Measurements from ENCODE around the gene ETFDH.
"Not testable (repeated sequence)": the region's sequence is repeated elsewhere in the genome, so short reads cannot be mapped to it uniquely, and the experiment has no call there.

ETFDH gene

DNA sequence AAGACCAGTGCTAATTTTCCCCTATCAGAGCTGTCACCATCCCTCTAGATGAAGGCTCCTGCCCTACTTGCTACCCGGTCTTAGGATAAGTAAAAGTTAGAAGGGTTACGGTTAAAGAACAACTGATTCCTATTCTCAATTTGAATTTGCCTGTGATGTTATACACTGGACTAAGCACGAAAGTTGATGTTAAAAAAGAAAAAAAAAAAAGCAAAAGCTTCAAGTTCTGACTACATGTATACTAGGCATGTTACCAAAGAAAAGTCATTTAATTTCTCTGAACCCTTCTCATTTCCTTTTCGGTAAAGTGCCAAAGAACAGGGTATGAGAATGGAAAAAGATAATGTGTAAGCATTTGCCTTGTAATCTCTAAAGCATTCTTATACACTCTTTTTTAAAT lies 52.5 kb downstream of the ETFDH start:
- no peak overlapping the region for H3K27ac ChIP-seq (ENCODE audit: low read depth, low read length)
- H3K27me3 ChIP-seq (ENCODE audit: control insufficient read depth, insufficient read depth, low read length) = no peaks in the 10 kb centered on the region; the same call in 1 of the 2 replicates
- H3K4me1 ChIP-seq (ENCODE audit: control insufficient read depth, insufficient read depth, low read length) = peaks cover 8% of the 10 kb centered on the region
- no peaks in the 10 kb centered on the region for H3K9me3 ChIP-seq (ENCODE audit: control insufficient read depth, insufficient read depth, low read length)
- H3K9ac ChIP-seq (ENCODE audit: low read depth, low read length) = no peak overlapping the region
- no peak overlapping the region for H3K4me3 ChIP-seq (ENCODE audit: low read depth, low read length)
- peaks cover 16% of the 10 kb centered on the region for H3K36me3 ChIP-seq (ENCODE audit: control insufficient read depth, insufficient read depth, low read length)

DNA sequence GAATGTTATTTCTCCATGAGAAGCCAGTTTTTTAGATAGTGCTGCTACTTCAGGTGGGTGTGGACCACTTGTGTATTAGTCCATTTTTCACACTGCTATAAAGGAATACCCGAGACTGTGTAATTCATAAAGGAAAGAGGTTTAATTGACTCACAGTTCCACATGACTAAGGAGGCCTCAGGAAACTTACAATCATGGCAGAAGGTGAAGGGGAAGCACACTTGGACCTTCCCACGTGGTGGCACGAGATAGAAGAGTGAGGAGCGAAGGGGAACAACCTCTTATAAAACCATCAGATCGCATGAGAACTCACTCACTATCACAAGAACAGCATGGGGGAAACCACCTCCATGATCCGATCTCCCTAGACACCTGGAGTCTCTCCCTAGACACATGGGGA lies 54.5 kb downstream of the ETFDH start:
- Histone ChIP-seq H3K27ac (ENCODE audit: low read depth, low read length) (no peak overlapping the region), H3K36me3 (ENCODE audit: control insufficient read depth, insufficient read depth, low read length) (no peaks in the 10 kb centered on the region), H3K9ac (ENCODE audit: low read depth, low read length) (no peak overlapping the region), H3K9me3 (ENCODE audit: control insufficient read depth, insufficient read depth, low read length) (no peaks in the 10 kb centered on the region), H3K4me1 (ENCODE audit: control insufficient read depth, insufficient read depth, low read length) (peaks cover 8% of the 10 kb centered on the region), H3K4me3 (ENCODE audit: low read depth, low read length) (no peak overlapping the region), H3K27me3 (ENCODE audit: control insufficient read depth, insufficient read depth, low read length) (no peaks in the 10 kb centered on the region; the same call in 1 of the 2 replicates)

DNA sequence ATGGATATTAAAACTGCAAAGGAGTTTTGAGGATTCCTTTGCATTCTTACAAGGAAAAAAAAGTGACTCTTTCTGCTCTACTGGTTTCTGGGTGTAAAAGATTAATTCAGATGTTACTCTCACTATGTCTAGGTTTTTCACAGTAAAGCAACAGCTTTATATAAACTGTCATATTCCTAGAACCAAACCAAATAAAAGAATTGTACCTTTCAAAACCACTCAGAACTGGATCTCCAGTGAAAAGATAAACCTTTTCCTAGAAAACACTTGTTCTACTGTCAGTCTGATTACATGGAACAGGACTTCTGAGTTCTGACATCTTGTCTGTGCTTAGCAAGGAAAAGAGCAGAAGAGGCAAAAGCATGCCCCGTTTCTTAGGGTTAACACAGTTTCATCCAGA lies 56.1 kb downstream of the ETFDH start:
- Histone ChIP-seq H3K36me3 (ENCODE audit: control insufficient read depth, insufficient read depth, low read length) (no peaks in the 10 kb centered on the region), H3K27me3 (ENCODE audit: control insufficient read depth, insufficient read depth, low read length) (no peaks in the 10 kb centered on the region; the same call in 1 of the 2 replicates), H3K9me3 (ENCODE audit: control insufficient read depth, insufficient read depth, low read length) (no peaks in the 10 kb centered on the region), H3K4me1 (ENCODE audit: control insufficient read depth, insufficient read depth, low read length) (peaks cover 8% of the 10 kb centered on the region), H3K9ac (ENCODE audit: low read depth, low read length) (no peak overlapping the region), H3K27ac (ENCODE audit: low read depth, low read length) (no peak overlapping the region), H3K4me3 (ENCODE audit: low read depth, low read length) (no peak overlapping the region)

DNA sequence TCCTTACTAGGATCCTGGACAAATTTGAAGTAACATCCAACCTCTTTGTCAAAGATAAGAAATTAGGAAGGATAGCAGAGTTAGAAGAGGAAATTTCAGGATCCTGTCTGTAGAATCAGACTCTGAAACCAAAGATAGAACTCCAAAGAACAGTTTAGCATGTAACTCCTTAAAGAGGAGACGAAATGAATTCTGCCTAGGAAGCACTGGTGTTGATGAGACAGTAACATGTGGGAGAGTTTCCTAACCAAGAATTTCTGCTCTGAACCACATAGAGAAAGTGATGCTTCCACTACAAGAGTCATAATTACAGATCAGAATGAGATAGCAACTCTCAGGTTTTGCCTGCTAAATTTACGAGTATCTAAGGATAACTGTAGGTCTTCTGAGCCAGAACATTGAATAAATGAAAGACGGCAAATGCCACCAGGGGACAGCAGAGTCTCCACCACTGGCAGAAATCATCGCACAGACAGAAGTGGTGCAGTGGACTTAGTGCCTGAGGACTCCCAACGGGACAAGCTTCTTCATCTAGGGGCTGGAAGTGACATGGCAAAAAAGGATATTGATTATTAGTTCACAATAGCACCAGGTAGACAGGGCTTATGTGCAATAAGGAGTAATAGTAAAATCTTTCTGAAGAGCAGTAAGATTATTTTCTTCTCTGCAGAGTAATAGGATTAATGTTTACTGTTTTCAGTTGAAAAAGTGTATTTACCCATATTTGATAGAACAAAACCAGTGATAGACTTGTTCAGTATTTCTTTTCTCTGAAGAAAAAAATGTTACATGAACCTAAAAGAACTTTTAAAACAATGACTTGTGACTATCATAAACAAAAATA lies 57.8 kb downstream of the ETFDH start:
- H3K27me3 ChIP-seq (ENCODE audit: control insufficient read depth, insufficient read depth, low read length) = no peaks in the 10 kb centered on the region; the same call in 1 of the 2 replicates
- H3K4me1 ChIP-seq (ENCODE audit: control insufficient read depth, insufficient read depth, low read length) = peaks cover 5% of the 10 kb centered on the region; the same call in 1 of the 2 replicates
- H3K9ac ChIP-seq (ENCODE audit: low read depth, low read length) = no peak overlapping the region

DNA sequence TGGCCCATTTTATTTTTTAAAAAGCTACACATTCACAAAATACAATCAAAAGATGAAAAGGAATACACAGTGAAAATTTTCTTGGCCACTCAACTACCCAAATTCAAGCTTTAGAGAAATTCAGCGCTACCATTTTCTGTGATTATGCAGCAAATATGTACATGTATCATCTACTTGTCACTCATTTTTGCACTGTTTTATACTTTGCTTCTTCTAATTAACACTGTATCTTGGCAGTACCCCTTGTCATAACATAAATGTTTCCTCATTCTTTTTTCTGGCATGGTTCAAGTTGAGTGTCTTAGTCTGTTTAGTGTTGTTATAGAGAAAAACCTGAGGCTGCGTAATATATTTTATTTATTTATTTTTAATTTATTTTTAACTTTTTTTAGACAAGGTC lies 66.8 kb downstream of the ETFDH start:
- no peak overlapping the region for H3K4me3 ChIP-seq (ENCODE audit: low read depth, low read length)
- H3K9me3 ChIP-seq (ENCODE audit: control insufficient read depth, insufficient read depth, low read length) = no peaks in the 10 kb centered on the region
- no peak overlapping the region for H3K9ac ChIP-seq (ENCODE audit: low read depth, low read length)
- no peaks in the 10 kb centered on the region for H3K36me3 ChIP-seq (ENCODE audit: control insufficient read depth, insufficient read depth, low read length)
- no peak overlapping the region for H3K27ac ChIP-seq (ENCODE audit: low read depth, low read length)
- no peaks in the 10 kb centered on the region for H3K4me1 ChIP-seq (ENCODE audit: control insufficient read depth, insufficient read depth, low read length)
- H3K27me3 ChIP-seq (ENCODE audit: control insufficient read depth, insufficient read depth, low read length) = no peaks in the 10 kb centered on the region

More for the DNA sequence above, 57.8 kb downstream of the ETFDH start:
- Histone ChIP-seq H3K36me3 (ENCODE audit: control insufficient read depth, insufficient read depth, low read length) (no peaks in the 10 kb centered on the region), H3K27ac (ENCODE audit: low read depth, low read length) (no peak overlapping the region), H3K9me3 (ENCODE audit: control insufficient read depth, insufficient read depth, low read length) (no peaks in the 10 kb centered on the region), H3K4me3 (ENCODE audit: low read depth, low read length) (no peak overlapping the region)

DNA sequence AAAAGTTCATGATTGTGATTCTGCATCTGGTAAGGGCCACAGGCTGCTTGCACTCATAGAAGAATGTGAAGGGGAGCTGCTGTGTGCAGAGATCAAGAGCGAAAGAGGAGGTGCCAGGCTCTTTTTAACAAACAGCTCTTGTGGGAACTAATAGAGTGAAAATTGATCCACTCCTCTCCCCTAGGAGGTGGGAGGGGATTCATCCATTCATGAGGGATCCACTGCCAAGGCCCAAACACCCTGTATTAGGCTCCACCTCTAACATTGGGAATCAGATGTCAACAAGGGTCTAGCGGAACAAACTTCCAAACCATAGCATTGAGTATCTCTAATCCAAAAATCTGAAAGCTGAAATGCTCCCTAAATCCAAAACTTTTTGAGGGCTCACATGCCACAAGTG lies 67.5 kb downstream of the ETFDH start:
- Histone ChIP-seq H3K9me3 (ENCODE audit: control insufficient read depth, insufficient read depth, low read length) (no peaks in the 10 kb centered on the region), H3K27me3 (ENCODE audit: control insufficient read depth, insufficient read depth, low read length) (no peaks in the 10 kb centered on the region), H3K27ac (ENCODE audit: low read depth, low read length) (no peak overlapping the region), H3K9ac (ENCODE audit: low read depth, low read length) (no peak overlapping the region), H3K4me3 (ENCODE audit: low read depth, low read length) (no peak overlapping the region), H3K4me1 (ENCODE audit: control insufficient read depth, insufficient read depth, low read length) (no peaks in the 10 kb centered on the region), H3K36me3 (ENCODE audit: control insufficient read depth, insufficient read depth, low read length) (no peaks in the 10 kb centered on the region)

DNA sequence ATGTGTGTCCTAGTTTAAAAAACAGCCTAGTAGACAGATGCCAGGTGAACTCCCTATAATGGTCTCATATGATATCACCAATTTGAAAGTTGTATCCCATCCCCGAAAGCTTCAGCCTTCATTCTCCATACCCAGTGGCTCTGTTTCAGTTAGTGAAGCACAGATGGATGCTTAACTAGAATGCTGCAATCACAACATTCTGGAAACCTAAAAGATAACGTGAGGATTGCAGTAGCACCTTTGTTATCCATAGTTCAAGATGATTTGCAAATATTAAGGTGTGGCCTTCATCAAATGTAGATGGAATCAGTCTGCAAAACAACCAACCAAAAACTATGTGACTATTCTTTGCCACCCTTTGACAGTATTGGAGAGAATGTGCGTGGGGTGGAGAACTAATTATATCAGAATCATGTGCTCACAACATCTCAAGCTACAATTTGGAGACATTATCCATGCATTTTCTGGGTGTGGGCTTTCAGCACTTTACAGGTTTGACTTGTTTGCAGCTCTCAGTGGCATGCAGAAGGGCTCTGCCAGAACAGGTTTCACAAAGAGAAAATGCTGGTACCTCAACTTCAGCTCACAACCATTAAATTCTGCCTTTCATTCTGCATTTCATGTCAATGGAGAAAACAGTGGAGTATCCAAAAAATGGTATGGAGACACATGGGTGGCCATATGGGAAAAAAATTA lies 69.4 kb downstream of the ETFDH start:
- H3K4me3 ChIP-seq (ENCODE audit: low read depth, low read length) = no peak overlapping the region
- no peak overlapping the region for H3K9ac ChIP-seq (ENCODE audit: low read depth, low read length)
- H3K36me3 ChIP-seq (ENCODE audit: control insufficient read depth, insufficient read depth, low read length) = no peaks in the 10 kb centered on the region
- no peaks in the 10 kb centered on the region for H3K9me3 ChIP-seq (ENCODE audit: control insufficient read depth, insufficient read depth, low read length)
- no peaks in the 10 kb centered on the region for H3K4me1 ChIP-seq (ENCODE audit: control insufficient read depth, insufficient read depth, low read length)
- H3K27ac ChIP-seq (ENCODE audit: low read depth, low read length) = no peak overlapping the region
- no peaks in the 10 kb centered on the region for H3K27me3 ChIP-seq (ENCODE audit: control insufficient read depth, insufficient read depth, low read length)

DNA sequence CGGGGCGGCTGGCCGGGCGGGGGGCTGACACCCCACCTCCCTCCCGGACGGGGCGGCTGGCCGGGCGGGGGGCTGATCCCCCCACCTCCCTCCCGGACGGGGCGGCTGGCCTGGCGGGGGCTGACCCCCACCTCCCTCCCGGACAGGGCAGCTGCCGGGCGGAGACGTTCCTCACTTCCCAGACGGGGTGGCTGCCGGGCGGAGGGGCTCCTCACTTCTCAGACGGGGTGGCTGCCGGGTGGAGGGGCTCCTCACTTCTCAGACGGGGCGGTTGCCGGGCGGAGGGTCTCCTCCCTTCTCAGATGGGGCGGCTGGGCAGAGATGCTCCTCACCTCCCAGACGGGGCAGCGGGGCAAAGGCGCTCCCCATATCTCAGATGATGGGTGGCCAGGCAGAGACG lies 74.4 kb downstream of the ETFDH start:
- H3K9me3 ChIP-seq (ENCODE audit: control insufficient read depth, insufficient read depth, low read length); H3K27ac ChIP-seq (ENCODE audit: low read depth, low read length); H3K27me3 ChIP-seq (ENCODE audit: control insufficient read depth, insufficient read depth, low read length); H3K9ac ChIP-seq (ENCODE audit: low read depth, low read length); H3K4me3 ChIP-seq (ENCODE audit: low read depth, low read length); H3K4me1 ChIP-seq (ENCODE audit: control insufficient read depth, insufficient read depth, low read length); H3K36me3 ChIP-seq (ENCODE audit: control insufficient read depth, insufficient read depth, low read length): not testable (repeated sequence)

DNA sequence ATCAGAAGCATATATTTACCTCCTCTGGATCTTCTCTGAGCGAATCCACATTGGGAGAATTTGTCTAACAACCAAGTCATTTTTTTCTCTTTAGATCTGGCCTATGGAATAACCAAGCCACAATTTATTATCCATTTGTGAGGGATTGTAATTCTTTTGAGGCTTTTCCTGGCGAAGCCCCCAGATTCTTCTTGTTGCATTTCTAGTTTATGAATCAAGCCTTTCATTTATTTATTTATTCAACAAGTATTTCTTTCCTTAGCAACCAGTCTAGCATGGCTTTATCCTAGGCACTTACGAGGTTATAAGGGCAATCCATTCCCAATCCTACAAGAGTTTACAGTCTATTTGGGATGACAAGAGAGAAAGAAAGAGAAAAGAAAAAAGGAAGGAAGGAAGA lies 78.3 kb downstream of the ETFDH start:
- no peaks in the 10 kb centered on the region for H3K27me3 ChIP-seq (ENCODE audit: control insufficient read depth, insufficient read depth, low read length)
- H3K4me1 ChIP-seq (ENCODE audit: control insufficient read depth, insufficient read depth, low read length) = no peaks in the 10 kb centered on the region
- H3K9me3 ChIP-seq (ENCODE audit: control insufficient read depth, insufficient read depth, low read length) = peaks cover 4% of the 10 kb centered on the region; the same call in 1 of the 2 replicates
- no peak overlapping the region for H3K27ac ChIP-seq (ENCODE audit: low read depth, low read length)
- H3K4me3 ChIP-seq (ENCODE audit: low read depth, low read length) = no peak overlapping the region
- H3K36me3 ChIP-seq (ENCODE audit: control insufficient read depth, insufficient read depth, low read length) = no peaks in the 10 kb centered on the region
- H3K9ac ChIP-seq (ENCODE audit: low read depth, low read length) = no peak overlapping the region

DNA sequence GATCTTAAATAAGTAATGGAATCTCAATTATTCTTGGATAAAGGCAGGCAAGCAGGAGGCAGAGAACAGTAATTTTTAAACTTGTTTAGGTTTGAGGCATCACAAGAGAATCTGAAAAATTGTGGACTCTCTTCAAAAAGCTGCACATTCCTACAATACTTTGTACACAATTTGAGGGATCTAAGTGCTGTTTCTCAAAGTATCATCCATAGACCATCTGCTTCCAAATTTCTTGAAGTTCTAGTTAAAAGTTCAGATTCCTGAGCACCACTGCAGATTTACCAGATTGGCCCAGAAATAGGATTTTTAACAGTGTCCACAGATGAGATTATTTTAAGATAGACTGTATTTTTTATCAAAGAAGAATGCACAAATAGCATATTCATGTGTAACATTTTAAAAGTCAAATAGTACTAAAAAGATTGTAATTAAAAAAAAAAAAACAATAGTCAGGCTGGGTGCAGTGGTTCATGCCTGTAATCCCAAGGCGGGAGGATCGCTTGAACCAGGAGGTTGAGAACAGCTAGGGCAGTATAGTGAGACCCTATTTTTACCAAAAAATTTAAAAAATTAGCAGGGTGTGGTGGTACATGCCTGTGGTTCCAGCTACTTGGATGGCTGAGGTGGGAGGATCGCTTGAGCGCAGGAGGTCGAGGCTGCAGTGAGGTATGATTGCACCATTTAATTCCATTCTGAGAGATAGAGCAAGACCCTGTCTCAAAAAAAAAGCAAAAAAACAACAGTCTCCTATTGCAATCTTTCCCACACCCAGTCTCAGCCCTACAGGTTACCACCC lies 82.5 kb downstream of the ETFDH start:
- no peak overlapping the region for H3K4me3 ChIP-seq (ENCODE audit: low read depth, low read length)
- no peak overlapping the region for H3K9ac ChIP-seq (ENCODE audit: low read depth, low read length)
- no peaks in the 10 kb centered on the region; the same call in 1 of the 2 replicates for H3K9me3 ChIP-seq (ENCODE audit: control insufficient read depth, insufficient read depth, low read length)
- no peaks in the 10 kb centered on the region for H3K4me1 ChIP-seq (ENCODE audit: control insufficient read depth, insufficient read depth, low read length)
- H3K27ac ChIP-seq (ENCODE audit: low read depth, low read length) = no peak overlapping the region
- H3K27me3 ChIP-seq (ENCODE audit: control insufficient read depth, insufficient read depth, low read length) = no peaks in the 10 kb centered on the region
- H3K36me3 ChIP-seq (ENCODE audit: control insufficient read depth, insufficient read depth, low read length) = no peaks in the 10 kb centered on the region
